ENCODE results near the gene AFF3. TPM values are rescaled to one million over a fixed set of nuclear protein-coding genes. Genes with fewer than 3 reads are reported as not detected.

Gene AFF3
- total RNA-seq, 1 donor from 2014 or later = 8.0 TPM

GRCh38 chr2:100036793-100037192 is 105.6 kb downstream of the AFF3 start:
- peaks cover 5% of the 10 kb centered on the region for H3K4me1 ChIP-seq
- H3K27ac ChIP-seq (replicated peaks) = no peak overlapping the region
- TF ChIP-seq CTCF (IDR thresholded peaks at IDR 0.05; ENCODE audit: borderline replicate concordance) = no peak
- H3K9me3 ChIP-seq (replicated peaks) = no peaks in the 10 kb centered on the region
- intact Hi-C loops (cut with micrococcal nuclease) = no loop called here
- H3K36me3 ChIP-seq = no peaks in the 10 kb centered on the region
- no peak for DNase-seq
- no peak overlapping the region for H3K4me3 ChIP-seq
- no peaks in the 10 kb centered on the region for H3K27me3 ChIP-seq (ENCODE audit: low read depth)

- DNase-seq = no peak
- peaks cover 6% of the 10 kb centered on the region for H3K9me3 ChIP-seq (replicated peaks)
Measured at GRCh38 chr2:100036026-100036425, 106.4 kb downstream of the AFF3 start.

GRCh38 chr2:100034431-100034830 is 108.0 kb downstream of the AFF3 start:
- peaks cover 5% of the 10 kb centered on the region for H3K4me1 ChIP-seq
- intact Hi-C loops (cut with micrococcal nuclease) = no loop called here
- H3K4me3 ChIP-seq = no peak overlapping the region
- DNase-seq = no peak
- no peak overlapping the region for H3K27ac ChIP-seq (replicated peaks)
- no peaks in the 10 kb centered on the region for H3K27me3 ChIP-seq (ENCODE audit: low read depth)
- no peaks in the 10 kb centered on the region for H3K36me3 ChIP-seq
- H3K9me3 ChIP-seq (replicated peaks) = peaks cover 12% of the 10 kb centered on the region
- TF ChIP-seq CTCF (IDR thresholded peaks at IDR 0.05; ENCODE audit: borderline replicate concordance) = no peak

More at GRCh38 chr2:100036026-100036425, 106.4 kb downstream of the AFF3 start:
- peaks cover 5% of the 10 kb centered on the region for H3K4me1 ChIP-seq
- H3K36me3 ChIP-seq = no peaks in the 10 kb centered on the region
- intact Hi-C loops (cut with micrococcal nuclease) = no loop called here
- no peak for TF ChIP-seq CTCF (IDR thresholded peaks at IDR 0.05; ENCODE audit: borderline replicate concordance)
- H3K27me3 ChIP-seq (ENCODE audit: low read depth) = no peaks in the 10 kb centered on the region
- no peak overlapping the region for H3K4me3 ChIP-seq
- no peak overlapping the region for H3K27ac ChIP-seq (replicated peaks)

DNA sequence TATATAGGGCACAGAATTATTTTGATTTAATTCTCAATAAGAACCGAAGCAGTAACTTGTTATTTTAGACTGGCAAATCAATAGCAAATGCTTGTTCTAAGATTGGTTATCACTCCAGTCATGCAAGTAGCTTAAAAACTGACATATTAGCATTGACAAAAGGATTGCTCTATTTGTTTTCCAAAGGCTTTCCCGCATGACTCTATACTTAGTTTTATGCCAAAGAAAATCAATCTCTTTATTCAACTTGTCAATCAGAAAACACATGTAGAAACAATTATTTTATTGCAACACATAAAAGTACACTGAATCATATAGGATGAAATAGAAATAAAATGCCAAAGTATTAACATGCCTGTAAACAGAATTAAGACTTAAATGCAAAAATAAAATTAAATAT is 108.4 kb downstream of the AFF3 start:
- no peak for TF ChIP-seq CTCF (IDR thresholded peaks at IDR 0.05; ENCODE audit: borderline replicate concordance)
- H3K4me1 ChIP-seq = peaks cover 5% of the 10 kb centered on the region
- intact Hi-C loops (cut with micrococcal nuclease) = no loop called here
- H3K27ac ChIP-seq (replicated peaks) = no peak overlapping the region
- no peaks in the 10 kb centered on the region for H3K27me3 ChIP-seq (ENCODE audit: low read depth)
- no peaks in the 10 kb centered on the region for H3K36me3 ChIP-seq
- peaks cover 12% of the 10 kb centered on the region for H3K9me3 ChIP-seq (replicated peaks)
- no peak overlapping the region for H3K4me3 ChIP-seq
- DNase-seq = no peak

GRCh38 chr2:100031604-100032003 is 110.8 kb downstream of the AFF3 start:
- Histone ChIP-seq H3K27ac (replicated peaks) (no peak overlapping the region), H3K4me3 (no peak overlapping the region), H3K36me3 (no peaks in the 10 kb centered on the region), H3K9me3 (replicated peaks) (peaks cover 12% of the 10 kb centered on the region), H3K4me1 (peaks cover under 1% of the 10 kb centered on the region), H3K27me3 (ENCODE audit: low read depth) (no peaks in the 10 kb centered on the region)
- DNase-seq = no peak
- no peak for TF ChIP-seq CTCF (IDR thresholded peaks at IDR 0.05; ENCODE audit: borderline replicate concordance)
- intact Hi-C loops (cut with micrococcal nuclease) = no loop called here

DNA sequence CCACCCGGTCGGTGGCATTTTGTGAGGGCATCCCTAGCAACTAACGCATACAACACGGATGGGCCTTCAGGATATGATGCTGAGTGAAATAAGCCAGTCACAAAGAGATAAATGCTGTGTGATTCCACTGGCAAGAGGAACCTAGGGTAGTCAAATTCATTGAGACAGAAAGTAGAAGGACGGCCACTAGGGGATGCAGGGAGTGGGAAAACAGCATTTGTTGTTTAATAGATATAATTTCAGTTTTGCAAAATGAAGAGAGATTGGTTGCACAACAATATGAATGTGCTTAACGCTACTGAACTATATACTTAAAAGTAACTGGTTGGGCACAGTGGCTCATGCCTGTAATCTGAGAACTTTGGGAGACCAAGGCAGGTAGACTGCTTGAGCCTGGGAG is 112.9 kb downstream of the AFF3 start:
- no peaks in the 10 kb centered on the region for H3K27me3 ChIP-seq (ENCODE audit: low read depth)
- intact Hi-C loops (cut with micrococcal nuclease) = no loop called here
- no peak overlapping the region for H3K4me3 ChIP-seq
- DNase-seq = no peak
- H3K4me1 ChIP-seq = no peaks in the 10 kb centered on the region
- TF ChIP-seq CTCF (IDR thresholded peaks at IDR 0.05; ENCODE audit: borderline replicate concordance) = peak; percentile 9
- H3K9me3 ChIP-seq (replicated peaks) = peaks cover 12% of the 10 kb centered on the region
- no peaks in the 10 kb centered on the region for H3K36me3 ChIP-seq
- H3K27ac ChIP-seq (replicated peaks) = no peak overlapping the region

Measured in left ventricle myocardium inferior (tissue), 1 donor.